ENCODE measurements around the gene PHAF1. TPM values are rescaled to one million over a fixed set of nuclear protein-coding genes. Genes with fewer than 3 reads are reported as not detected.

The PHAF1 gene
- 10 to 100 TPM; 20.7 to 29.5 (median 28.7) TPM for polyA plus RNA-seq (ENCODE audit: insufficient read length in 3 of 3)
- long read RNA-seq, donor 1, partial matches to known transcripts, result 0 of 2 reads
- long read RNA-seq, donor 1, other reads (novel, unspliced or antisense), result 0 of 2 reads
- long read RNA-seq, donor 2, partial matches to known transcripts, result 0 of 3 reads
- long read RNA-seq, donor 2, other reads (novel, unspliced or antisense), result 0 of 3 reads
- long read RNA-seq, donor 3, partial matches to known transcripts, result 0 of 4 reads
- long read RNA-seq, donor 3, other reads (novel, unspliced or antisense), result 0 of 4 reads
- long read RNA-seq, donor 4, partial matches to known transcripts, result 0 of 6 reads
- long read RNA-seq, donor 4, other reads (novel, unspliced or antisense), result 0 of 6 reads
- long read RNA-seq, donor 5, partial matches to known transcripts, result 0 of 1 reads
- long read RNA-seq, donor 5, other reads (novel, unspliced or antisense), result 0 of 1 reads
- long read RNA-seq, donor 6, partial matches to known transcripts, result 0 of 3 reads
- long read RNA-seq, donor 6, other reads (novel, unspliced or antisense), result 0 of 3 reads
- long read RNA-seq, donor 7, partial matches to known transcripts, result 0 of 4 reads
- long read RNA-seq, donor 7, other reads (novel, unspliced or antisense), result 0 of 4 reads
- long read RNA-seq, donor 8, partial matches to known transcripts, result 0 of 1 reads
- long read RNA-seq, donor 8, other reads (novel, unspliced or antisense), result 0 of 1 reads
- long read RNA-seq, donor 9, partial matches to known transcripts, result 59 of 61 reads
- long read RNA-seq, donor 9, other reads (novel, unspliced or antisense), result 0 of 61 reads
- long read RNA-seq, donor 10, partial matches to known transcripts, result 0 of 4 reads
- long read RNA-seq, donor 10, other reads (novel, unspliced or antisense), result 0 of 4 reads
- long read RNA-seq, donor 11, partial matches to known transcripts, result 0 of 2 reads
- long read RNA-seq, donor 11, other reads (novel, unspliced or antisense), result 0 of 2 reads
- long read RNA-seq, donor 12, partial matches to known transcripts, result 0 of 4 reads
- long read RNA-seq, donor 12, other reads (novel, unspliced or antisense), result 0 of 4 reads
- long read RNA-seq, donor 13, partial matches to known transcripts, result 0 of 3 reads
- long read RNA-seq, donor 13, other reads (novel, unspliced or antisense), result 0 of 3 reads
- long read RNA-seq, donor 14, result 0 reads
- long read RNA-seq, donor 15, result 0 reads
- long read RNA-seq, donor 16, transcript C16orf70-208 (17 exons, 1,353 nt), result major isoform, 5 of 79 reads
- long read RNA-seq, donor 16, partial matches to known transcripts, result 74 of 79 reads
- long read RNA-seq, donor 16, other reads (novel, unspliced or antisense), result 0 of 79 reads

DNA sequence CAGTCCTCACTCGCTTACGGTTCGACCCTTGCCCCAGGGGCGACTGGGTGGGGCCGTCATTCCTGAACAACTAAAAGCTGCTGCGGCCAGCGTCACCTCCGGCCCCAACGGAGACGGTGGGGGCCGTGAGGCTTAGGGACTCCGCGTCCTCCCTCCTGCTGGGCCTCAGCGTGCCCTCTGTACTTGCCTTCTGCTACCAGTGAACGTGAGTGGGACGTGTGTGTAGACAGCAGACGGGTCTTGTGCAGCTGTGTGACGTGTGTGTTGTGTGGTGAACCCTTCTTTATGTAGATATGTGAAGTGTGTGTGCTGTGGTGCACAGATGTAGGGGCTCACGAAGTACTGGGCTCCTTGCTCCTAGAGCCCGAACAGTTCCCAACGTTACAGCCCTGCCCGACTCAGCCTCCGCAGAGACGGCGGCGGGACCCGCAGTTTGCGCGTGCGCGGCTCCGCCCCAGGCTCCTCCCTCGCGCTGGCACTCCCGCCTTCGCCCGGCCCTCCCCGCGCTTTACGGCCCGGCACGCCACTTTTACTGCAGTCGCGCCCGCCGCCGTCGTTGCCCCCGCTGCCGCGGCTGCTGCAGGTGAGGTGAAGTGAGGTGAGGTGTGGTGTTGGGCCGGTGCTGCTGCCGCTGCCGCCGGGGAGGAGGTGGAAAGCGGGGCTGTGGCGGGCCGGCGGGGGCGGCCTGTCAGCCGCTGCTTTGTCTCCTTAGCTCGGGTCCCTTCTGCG lies at the start of gene PHAF1:
PHAF1 (plus strand) TSS at position 535 of the 729 bp plus-strand sequence. CDS start 235 bp downstream, outside the sequence.
- peak; percentile 93 for DNase-seq

DNA sequence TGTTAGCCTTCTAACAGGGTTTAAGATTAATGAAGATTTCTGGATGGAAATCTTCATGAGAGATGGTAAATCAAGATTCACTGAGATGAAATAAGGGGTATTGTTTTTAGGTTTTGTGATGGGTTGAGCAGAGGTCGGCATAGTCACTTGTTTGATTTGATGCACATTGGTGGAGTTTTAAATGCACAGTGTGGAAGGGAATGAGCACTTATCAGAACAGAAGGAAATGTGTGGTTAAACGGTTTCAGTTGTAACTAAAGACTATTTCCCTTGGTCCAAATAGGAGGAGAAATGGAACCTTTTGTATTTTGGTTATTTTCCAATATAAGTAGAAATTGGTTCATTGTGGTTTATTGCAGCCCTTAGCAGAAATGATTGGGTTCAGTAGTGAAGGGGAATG lies 46.7 kb upstream of the PHAF1 start:
- DNase-seq, result no peak

DNA sequence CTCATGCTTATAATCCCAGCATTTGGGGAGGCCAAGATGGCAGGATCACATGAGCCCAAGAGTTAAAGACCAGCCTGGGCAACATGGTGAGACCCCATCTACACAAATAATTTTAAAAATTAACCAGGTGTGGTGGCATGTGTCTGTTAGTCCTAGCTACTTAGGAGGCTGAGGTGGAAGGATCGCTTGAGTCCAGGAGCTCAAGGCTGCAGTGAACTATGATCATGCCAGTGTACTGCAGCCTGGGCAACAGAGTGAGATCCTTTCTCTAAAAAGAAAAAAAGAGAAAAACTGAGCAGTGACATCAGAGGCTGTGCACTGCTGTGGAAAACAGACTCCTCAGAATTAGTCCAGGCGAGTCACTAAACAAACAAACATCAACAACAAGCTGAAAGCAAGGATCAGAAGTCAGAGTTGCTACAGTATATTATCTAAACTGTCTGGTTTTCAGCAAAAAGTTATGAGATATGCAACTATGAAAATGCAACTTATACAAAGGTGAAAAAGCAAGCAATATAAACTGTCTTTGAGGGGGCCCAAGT lies 41.5 kb upstream of the PHAF1 start:
- no peak for DNase-seq

DNA sequence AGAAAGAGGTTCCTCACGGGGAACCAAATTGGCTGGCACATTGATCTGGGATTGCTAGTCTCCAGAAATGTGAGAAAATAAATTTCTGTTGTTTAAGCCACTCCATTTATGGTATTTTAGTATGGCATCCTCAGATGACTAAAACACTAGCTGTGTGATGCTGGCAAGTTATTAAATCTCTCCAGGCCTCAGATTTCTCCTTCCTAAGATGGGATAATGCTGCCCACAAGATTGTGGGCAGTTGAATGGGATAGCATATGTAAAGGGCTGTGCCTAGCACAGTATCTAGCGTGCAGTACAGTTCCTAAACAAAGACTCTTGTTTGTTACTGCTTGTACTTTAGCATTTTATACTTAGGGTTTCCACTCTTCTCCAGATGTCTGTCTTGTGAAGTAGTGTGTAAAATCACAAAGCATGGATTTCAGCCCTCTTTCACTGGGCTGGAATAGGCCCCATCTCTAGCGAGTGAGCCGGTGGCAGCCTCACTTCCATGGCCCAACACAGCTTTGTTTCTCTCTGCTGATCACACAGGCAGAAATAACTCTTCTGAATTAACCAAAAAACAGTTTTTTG lies 38.2 kb upstream of the PHAF1 start:
- DNase-seq, result no peak

DNA sequence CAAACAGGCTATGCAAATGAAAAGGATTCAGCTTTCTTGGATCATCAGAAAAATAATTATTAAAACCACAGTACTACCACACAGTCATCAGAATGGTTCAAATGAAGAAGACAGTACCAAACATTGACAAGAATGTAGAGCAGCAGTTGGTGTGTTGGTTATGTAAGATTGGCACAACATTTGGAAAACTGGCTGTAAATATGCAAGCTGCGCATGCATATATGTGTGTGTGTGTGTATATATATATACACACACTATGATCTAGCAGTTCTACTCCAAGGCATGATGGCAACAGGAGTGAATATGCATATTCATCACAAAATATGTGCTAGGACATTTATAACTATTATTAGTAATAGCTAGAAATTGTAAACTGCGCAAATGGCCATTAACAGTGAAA lies 34.4 kb upstream of the PHAF1 start:
- no peak for DNase-seq

DNA sequence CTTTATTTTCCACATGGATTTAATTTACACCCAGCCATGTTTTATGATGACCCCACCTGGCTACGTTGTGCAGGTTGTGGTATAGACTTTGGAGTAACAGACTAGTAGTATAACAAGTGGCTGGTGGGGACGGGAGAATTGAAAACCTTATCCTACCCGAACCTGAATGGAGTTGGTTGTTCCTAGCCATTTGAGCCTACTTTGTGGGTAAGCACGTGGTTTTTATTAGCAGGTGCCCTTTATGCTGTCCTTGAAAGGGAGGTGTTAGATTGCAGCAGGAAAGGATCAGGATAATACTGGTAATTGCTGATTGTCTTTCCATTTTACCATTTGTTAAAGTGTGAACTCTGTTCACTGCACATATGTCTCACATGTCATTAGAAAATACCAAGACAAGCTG lies 31.9 kb upstream of the PHAF1 start:
- no peak for DNase-seq

DNA sequence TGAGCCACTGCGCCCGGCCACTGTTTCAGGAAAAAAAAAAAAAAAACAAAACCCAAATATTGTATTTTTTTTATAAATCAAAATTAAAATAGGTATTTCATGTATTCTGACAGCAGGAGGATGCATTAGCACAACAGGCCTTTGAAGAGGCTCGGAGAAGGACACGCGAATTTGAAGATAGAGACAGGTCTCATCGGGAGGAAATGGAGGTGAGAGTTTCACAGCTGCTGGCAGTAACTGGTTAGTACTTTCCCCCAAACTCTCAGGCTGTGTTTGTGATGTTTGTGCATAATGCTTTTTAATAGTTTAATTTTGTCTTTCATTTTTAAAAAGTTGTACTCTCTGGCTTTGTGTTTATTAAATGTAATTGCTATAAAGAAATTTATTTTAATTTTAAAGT lies 27.6 kb upstream of the PHAF1 start:
- no peak for DNase-seq

DNA sequence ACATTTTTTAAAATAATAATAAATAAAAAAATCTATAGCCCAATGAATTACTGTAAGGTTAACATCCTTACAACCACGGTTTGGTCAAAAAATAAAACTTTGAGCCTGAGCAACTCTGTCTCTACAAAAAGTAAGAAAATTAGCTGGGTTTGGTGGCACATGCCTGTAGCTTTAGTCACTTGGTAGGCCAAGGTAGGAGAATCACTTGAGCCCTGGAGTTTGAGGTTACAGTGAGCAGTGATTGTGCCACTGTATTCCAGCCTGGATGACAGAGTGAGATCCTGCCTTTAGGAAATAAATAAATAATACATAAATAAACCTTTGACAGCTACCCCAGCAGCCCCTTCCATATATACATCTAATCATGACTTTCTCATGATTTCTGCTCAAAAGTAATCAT lies 26.9 kb upstream of the PHAF1 start:
- no peak for DNase-seq

DNA sequence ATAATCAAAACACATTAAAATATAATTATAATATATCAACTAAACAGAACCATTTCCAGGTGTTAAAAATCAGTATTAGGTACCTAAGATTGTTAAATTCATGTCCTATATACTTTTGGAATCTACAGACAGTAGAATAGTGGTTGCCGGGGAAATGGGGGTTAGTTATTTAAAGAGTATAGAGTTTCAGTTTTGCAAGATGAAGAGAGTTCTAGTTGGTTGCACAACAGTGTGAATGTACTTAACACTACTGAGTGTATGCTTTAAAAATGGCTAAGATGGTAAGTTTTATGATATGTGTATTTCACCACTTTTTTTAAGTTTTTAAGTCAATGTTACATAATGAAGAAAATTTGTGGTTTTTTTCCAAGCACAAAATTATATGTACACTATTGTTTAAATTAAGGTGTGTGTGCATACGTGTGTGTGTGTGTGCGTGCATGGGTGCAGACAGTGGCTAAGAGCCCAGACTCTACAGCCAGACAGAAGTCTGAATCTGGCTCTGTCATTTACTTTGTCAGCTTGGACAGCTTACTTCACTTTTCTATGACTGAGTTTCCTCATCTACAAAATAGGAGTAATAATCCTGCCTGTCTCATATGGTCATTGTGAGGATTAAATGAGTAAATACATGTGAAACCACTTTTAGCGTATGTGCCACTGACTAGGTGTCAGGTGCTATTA lies 25.3 kb upstream of the PHAF1 start:
- no peak for DNase-seq

DNA sequence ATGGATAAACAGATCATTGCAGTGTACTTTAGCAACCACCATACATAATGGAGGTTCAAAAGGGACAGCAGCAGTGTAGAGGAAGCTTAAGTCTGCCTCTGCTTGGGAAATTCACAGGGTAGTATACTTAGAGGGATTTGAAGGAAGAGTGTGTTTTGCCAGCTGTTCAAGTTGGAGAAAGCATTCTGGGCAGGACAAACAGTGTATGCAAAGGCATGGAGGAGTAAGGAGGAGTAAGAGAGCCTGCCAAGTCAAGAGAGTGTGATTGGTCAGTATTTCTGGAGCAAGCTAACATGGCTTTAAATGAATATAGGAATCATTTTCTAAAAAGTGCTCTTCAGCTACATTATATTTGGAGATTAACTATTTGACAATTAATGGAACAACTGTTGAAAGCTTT lies 22.9 kb upstream of the PHAF1 start:
- DNase-seq, result no peak

DNA sequence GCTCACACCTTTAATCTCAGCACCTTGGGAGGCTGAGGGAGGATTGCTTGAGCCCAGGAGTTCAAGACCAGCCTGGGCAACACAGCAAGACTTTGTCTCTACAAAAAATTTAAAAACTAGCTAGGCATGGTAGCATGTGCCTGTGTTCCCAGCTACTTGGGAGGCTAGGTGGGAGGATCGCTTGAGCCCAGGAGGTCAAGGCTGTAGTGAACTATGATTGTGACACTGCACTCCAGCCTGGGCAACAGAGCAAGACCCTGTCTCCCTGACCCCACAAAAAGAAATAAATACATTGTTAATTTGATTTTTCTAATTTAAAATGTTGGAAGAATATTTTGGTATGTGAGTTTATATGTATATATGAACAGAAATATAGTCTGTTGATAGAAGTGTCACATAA lies 22.4 kb upstream of the PHAF1 start:
- DNase-seq, result no peak

DNA sequence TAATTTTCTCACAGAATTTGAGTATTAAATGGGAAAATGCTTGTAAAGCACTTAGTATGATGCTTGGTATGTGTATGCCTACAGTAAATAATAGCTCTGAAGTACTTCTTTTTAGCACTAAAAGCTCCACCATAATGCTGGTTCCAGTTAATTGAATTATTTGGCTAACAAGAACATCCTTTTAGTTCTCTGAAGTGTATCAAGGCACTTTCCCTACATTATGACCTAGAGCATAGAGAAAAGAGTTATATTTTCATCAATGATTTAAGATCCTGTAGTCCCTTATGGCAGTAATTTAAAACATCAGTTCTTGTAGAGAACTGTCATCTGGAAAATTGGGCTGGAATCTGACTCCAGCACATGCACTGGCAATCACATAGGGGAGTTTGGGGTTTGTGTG lies 21.9 kb upstream of the PHAF1 start:
- no peak for DNase-seq

DNA sequence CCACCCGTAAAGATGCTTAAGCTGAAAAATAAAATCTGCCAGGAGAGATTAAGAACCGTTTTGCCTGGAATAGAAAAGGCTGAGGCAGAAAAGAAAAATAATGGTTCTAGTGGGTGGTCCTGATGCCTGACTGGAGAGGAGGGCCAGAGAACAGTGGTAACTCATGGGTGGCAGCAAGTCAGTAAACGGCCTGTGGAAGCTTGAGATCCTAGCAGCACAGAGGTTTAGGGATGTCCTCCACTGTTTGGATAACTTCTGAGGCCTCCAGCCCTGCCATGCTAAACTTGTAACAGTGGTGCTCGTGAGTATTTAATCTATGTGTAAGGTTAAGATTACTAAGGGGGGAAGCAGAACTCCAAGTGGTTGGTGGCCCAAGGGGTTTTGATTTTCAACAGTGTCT lies 21.2 kb upstream of the PHAF1 start:
- no peak for DNase-seq

DNA sequence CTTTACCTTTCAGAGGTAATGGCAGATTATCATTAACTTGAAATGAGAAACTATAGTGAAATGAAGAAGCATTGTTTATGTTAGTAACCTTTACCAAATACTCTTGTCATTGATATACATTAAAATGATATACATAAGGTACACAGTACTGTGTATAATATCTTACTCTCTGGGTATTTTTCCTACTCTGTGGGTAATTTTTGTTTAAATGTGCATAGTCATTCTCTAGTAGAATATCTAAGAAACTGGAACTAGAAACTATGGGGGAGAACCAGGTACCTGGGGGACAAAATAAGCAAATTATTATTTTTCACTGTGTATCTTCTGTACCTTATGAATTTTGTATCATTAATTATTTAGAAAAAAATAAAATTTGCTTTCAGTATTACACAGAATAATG lies 20.6 kb upstream of the PHAF1 start:
- no peak for DNase-seq

DNA sequence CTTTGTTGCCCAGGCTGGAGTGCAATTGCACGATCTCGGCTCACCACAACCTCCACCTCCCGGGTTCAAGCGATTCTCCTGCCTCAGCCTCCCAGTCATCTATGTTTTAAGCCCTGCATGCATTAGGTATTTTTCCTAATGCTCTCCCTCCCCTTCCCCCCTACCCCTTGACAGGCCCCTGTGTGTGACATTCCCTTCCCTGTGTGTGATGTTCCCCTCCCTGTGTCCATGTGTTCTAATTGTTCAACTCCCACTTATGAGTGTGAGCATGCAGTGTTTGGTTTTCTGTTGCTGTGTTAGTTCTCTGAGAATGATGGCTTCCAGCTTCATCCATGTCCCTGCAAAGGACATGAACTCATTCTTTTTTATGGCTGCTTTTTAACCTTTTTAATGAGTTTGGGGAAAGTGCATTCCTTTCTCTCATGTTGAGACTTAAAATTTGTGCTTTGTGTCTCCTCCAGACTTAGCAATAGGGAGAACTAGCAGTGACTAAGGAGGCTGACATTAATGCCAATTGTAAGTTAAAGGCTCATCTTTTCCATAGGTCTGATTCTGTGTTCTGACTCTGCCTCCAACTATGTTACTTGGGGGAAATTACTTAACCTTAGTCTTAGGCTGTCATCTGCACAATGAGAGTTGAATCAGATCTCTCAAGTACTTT lies 17.7 kb upstream of the PHAF1 start:
- DNase-seq, result peak; percentile 65

DNA sequence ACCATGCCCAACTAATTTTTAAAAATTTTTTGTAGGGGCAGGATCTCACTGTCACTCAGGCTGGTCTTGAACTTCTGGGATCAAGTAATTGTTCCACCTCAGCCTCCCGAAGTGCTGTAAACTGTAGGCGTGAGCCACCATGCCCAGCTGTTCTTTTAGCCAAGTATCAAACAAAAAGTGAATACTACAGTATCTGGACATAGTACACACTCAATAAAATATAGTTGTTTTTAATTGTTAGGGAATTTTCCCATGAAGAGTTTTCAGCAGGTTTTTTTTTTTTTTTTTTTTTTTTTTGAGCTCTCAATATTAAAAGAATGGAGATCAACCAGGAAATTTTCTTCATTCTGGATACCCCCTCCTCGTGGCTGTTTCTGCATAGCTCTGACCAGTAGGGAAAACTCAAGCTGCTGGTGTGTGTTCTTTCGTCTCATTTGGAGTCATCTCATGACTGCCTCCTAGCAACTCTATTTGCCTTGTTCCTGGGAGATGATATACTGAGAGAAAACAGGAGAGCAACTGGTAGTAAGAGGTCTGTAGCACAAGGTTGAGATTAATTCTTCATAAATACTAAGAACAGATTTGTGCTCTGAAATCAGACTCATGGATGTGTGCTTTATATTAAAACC lies 16.5 kb upstream of the PHAF1 start:
- no peak for DNase-seq

DNA sequence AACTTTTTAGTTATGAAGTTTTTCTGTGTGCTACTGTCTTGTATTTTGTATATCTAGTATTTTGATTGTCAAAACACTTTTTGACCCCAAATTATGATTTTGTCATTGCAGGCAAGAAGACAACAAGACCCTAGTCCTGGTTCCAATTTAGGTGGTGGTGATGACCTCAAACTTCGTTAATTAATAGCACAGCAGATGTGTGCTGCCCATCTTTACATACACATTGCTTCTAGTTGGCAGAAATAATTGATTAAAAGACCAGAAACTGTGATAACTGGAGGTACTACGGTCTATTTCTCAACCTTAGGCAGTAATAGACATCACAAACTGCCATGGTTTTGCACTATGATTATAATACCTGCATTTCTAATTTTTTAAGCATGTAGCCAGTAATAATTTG lies 11.1 kb upstream of the PHAF1 start:
- DNase-seq, result no peak

DNA sequence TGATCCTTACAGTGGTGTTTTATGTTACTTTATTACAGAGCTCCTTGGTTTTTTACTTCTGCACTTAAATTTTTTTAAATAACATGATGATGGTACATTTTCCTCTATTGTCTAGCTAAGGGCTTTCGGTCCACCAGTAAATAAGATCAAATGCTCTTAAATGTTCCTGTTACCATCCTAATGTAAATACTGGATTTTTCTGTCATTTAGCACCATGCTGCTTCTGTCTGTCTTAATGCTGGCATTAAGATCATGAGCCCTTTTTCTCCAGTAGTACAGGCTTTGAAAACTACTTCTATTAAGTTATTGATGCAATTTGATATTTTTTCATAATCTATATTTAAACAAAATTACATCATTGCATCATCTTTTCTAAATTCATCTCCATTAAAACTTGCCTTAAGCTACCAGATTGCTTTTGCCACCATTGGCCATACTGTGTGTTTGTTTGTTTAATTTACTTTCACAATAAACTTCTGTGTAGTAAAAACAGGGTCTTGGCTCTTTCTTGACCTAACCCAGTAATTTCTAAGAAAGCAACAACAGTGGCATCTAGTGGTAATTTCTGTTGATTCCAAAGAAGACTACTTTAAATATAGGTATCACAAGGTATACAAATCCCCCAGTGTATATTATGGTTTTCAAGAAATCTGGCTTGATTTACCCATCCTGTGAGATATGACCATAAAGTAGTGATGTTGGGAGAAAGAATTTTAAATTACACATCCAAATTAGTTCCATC lies 9.0 kb upstream of the PHAF1 start:
- no peak for DNase-seq
